ENCODE measurements around the gene TPST2. TPM values are rescaled to one million over a fixed set of nuclear protein-coding genes. Genes with fewer than 3 reads are reported as not detected.

The TPST2 gene
- total and polyA plus RNA-seq, 9 of the 15 experiments (the other 6 are each of a cell fraction or from before 2014, with no cell fraction given) = 14.2 to 123 (median 60.1) TPM

GRCh38 chr22:26517429-26517828, 72.5 kb downstream of the TPST2 start:
- Histone ChIP-seq H3K9me3 (replicated peaks; ENCODE audit: control insufficient read depth, insufficient read depth, low read depth, low read length) (no peaks in the 10 kb centered on the region), H2AFZ (ENCODE audit: low read depth, low read length) (no peak overlapping the region), H3K79me2 (ENCODE audit: control insufficient read depth, insufficient read depth, low read length) (peaks cover 13% of the 10 kb centered on the region; the same call in 2 of the 3 replicates), H3K4me1 (replicated peaks in 1 of 2; ENCODE audit: control insufficient read depth in 2 of 2, insufficient read depth in 2 of 2, low read length in 2 of 2) (peaks cover 0 to 5% of the 10 kb centered on the region in 2 experiments; a peak in 3 of 5 replicates), H3K27me3 (ENCODE audit: control insufficient read depth in 2 of 2, insufficient read depth in 2 of 2, low read length in 2 of 2) (no peaks in the 10 kb centered on the region), H4K20me1 (replicated peaks; ENCODE audit: control insufficient read depth, insufficient read depth, low read length) (no peaks in the 10 kb centered on the region), H3K36me3 (ENCODE audit: control insufficient read depth, insufficient read depth, low read length) (peaks cover 5% of the 10 kb centered on the region; the same call in 1 of the 3 replicates), H3K4me2 (ENCODE audit: insufficient read depth, low read length) (no peak overlapping the region), H3K27ac (ENCODE audit: extremely low read depth, low read depth, low read length) (no peak overlapping the region), H3K9ac (ENCODE audit: insufficient read depth in 1 of 2, low read depth in 2 of 2, low read length in 2 of 2) (no peak overlapping the region), H3K9me1 (ENCODE audit: control insufficient read depth, insufficient read depth, low read length) (no peaks in the 10 kb centered on the region), H3K4me3 (no peak overlapping the region)
- ATAC-seq (no peak), DNase-seq (ENCODE audit: extremely low read depth in 1 of 4, low spot score in 3 of 4) (no peak), FAIRE-seq (no peak)
- 100% methylated on average over 5 of the region's 5 CpGs for WGBS (ENCODE audit: insufficient coverage, low coverage, missing lambda C conversion rate)
- POLR2A ChIA-PET = interaction anchor here (0.6 kb wide), 1 partner anchor 667 kb away, joined by 3 read pairs; no protein-coding TSS in a partner anchor
- intact Hi-C loops (cut with micrococcal nuclease) (no loop called here), in situ Hi-C loops (cut with MboI) (no loop called here)
- CTCF ChIA-PET (ENCODE audit: low intra/inter-chr PET ratio) = no interaction called here
- peak; percentile 95 for TF ChIP-seq CEBPB (tag; IDR thresholded peaks at IDR 0.05)
- 0 out of 2 replicates have a peak, but pooled peaks have one; percentile 31 for TF ChIP-seq IRF9 (tag; IDR thresholded peaks at IDR 0.05)
- TF ChIP-seq SNAPC5 (CRISPR knock-in tag; IDR thresholded peaks at IDR 0.05) = no peak
- TF ChIP-seq GATAD2A (IDR thresholded peaks at IDR 0.05) = no peak
- TF ChIP-seq CEBPG (CRISPR knock-in tag; IDR thresholded peaks at IDR 0.05) = peak; percentile 29; the same call in 1 of the 2 replicates
- peak; percentile 71 to 95 for TF ChIP-seq CEBPG (tag; conservative IDR thresholded peaks at IDR 0.05 in 1 of 2, IDR thresholded peaks at IDR 0.05 in 1 of 2)
- BruUV-seq (replicated peaks) = no TSS peak
